IPS DF 6.9 (cell line): ENCODE measurements around the gene PARD6A.
A peak's percentile ranks its signal among the peaks of the same experiment; 100 is the strongest.

Experiments
- DNase-seq: peaks from one replicate; pipeline ENCODE4 v3.0.0-alpha.2; 2013; ENCODE audit warnings: low read depth, low spot score
- H3K27ac ChIP-seq: one replicate; pipeline ENCODE4 v1.5.1; 2013; ENCODE audit warnings: low read length, control low read depth
- H3K27me3 ChIP-seq: 2 replicates; pipeline ENCODE4 v1.6.1; 2013; ENCODE audit warnings: mild to moderate bottlenecking, low read length; ENCODE audit not compliant: control insufficient read depth, insufficient read depth
- H3K36me3 ChIP-seq: 2 replicates; pipeline ENCODE4 v1.6.1; 2013; ENCODE audit warnings: low read length; ENCODE audit not compliant: control insufficient read depth, insufficient read depth
- H3K4me1 ChIP-seq: 2 replicates; pipeline ENCODE4 v1.6.1; 2013; ENCODE audit warnings: low read length; ENCODE audit not compliant: control insufficient read depth, insufficient read depth
- H3K4me3 ChIP-seq: 2 replicates; pipeline ENCODE4 v1.5.1; 2013; ENCODE audit warnings: mild to moderate bottlenecking, low read length
- H3K9me3 ChIP-seq: 2 replicates; pipeline ENCODE4 v1.6.1; 2013; ENCODE audit warnings: low read length, inconsistent platforms; ENCODE audit not compliant: control insufficient read depth, insufficient read depth
- WGBS: extraction: QIAGEN DNeasy Blood & Tissue Kit; methylation state at CpG from one replicate; pipeline ENCODE4 v1.1.7; 2013; ENCODE audit warnings: mixed read lengths, missing lambda C conversion rate; ENCODE audit not compliant: insufficient read length, insufficient coverage; 5-methylcytosine and 5-hydroxymethylcytosine counted together

PARD6A gene

DNA sequence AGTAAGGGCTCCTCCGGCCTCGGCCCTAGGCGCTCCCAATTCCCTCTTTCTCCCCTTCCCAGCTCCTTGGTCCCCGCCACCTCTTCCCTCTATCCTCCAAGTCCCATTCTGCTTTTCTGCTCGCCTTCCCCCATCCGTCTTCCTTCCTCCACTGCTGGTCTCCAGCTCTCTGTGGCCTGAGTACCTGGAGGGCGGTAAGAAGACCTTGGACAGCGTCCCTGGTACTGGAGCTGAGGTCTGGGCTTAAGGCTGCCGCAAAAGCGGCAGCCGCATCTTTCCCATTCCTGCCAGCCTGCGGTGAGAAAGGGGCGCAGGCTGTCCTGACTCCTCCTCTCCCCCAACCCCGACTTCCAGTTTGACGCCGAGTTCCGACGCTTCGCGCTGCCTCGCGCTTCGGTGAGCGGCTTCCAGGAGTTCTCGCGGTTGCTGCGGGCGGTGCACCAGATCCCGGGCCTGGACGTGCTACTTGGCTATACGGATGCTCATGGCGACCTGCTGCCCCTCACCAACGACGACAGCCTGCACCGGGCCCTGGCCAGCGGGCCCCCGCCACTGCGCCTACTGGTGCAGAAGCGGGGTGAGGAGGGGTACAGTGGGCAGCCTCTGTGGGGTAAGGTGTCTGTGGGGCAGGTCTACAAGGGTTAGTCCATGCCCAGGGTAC lies 471 bp downstream of the PARD6A start:
- peaks cover 7% of the 10 kb centered on the region for H3K4me1 ChIP-seq
- no peaks in the 10 kb centered on the region for H3K27me3 ChIP-seq
- H3K9me3 ChIP-seq = no peaks in the 10 kb centered on the region
- peaks cover 6% of the 10 kb centered on the region; the same call in 1 of the 2 replicates for H3K36me3 ChIP-seq
- H3K27ac ChIP-seq = no peak overlapping the region
- peak overlapping the region; percentile 92; the same call in 1 of the 2 replicates for H3K4me3 ChIP-seq
- no CpG with 5 or more reads among the region's 39 CpGs for WGBS
- no peak for DNase-seq

- H3K4me1 ChIP-seq = peaks cover 7% of the 10 kb centered on the region
- H3K9me3 ChIP-seq = no peaks in the 10 kb centered on the region
- WGBS = no CpG with 5 or more reads among the region's 34 CpGs
- DNase-seq = no peak
- H3K27ac ChIP-seq = no peak overlapping the region
- no peak overlapping the region for H3K4me3 ChIP-seq
- H3K36me3 ChIP-seq = peaks cover 6% of the 10 kb centered on the region; the same call in 1 of the 2 replicates
- H3K27me3 ChIP-seq = no peaks in the 10 kb centered on the region
Observed at GRCh38 chr16:67661886-67662652, 1.3 kb downstream of the PARD6A start.

DNA sequence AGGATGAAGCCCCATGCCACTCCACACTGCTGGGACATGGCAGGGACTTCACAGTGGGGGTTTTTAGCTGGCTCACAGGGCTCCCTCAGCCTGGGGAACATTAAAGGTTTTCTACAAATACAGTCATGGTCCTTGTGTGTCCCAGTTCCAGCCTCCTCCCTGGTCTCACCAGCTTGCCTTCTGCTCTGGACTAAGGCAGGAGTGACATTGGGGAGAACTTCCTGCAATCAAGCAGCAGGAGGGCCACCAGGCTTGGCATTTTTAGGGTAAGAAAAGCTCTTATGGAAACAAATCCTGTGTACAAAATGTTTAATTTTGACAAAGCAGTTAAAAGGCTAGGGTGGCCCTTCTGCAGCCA lies 1.9 kb downstream of the PARD6A start:
- peaks cover 9% of the 10 kb centered on the region for H3K4me1 ChIP-seq

DNA sequence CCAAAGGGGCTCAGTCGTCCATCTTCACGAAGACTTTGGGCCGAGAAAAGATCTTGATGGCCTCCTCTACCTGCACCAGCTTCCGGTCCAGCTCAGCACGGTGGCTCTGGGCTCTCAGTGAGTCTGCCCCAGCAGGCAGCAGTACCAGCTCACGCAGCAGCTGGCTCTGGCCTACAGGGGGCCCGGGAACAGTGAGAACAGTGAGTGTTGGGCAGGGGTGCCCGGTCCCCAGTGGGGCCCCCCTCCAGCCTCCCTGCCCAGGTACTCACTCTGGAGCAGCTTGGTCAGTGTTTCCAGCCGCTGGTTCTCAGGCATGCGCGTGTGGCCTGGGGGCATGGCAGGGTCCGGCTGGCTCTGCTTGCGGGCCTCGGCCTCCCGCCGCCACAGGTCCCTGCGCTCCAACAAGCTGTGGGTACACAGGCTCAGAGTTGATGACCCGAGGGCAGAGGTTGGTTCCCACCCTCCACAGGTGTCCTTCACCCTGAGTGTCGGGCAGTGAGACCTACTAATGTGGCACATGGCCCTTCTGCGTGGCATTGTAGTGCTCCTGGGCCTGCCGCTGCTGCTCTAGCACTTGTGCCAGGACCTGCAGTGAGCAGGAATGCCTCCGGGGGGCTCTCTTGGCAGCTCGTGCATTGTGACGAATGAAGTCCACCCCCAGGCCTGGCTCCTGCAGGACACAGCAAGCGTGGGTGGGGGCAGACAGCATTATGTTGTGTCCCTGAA lies 2.6 kb downstream of the PARD6A start:
- Histone ChIP-seq H3K27me3 (no peaks in the 10 kb centered on the region), H3K36me3 (peaks cover 1% of the 10 kb centered on the region; the same call in 1 of the 2 replicates), H3K4me3 (no peak overlapping the region), H3K27ac (no peak overlapping the region), H3K9me3 (no peaks in the 10 kb centered on the region), H3K4me1 (peaks cover 9% of the 10 kb centered on the region)
- DNase-seq = no peak
- WGBS = no CpG with 5 or more reads among the region's 25 CpGs

More for the DNA sequence above, 1.9 kb downstream of the PARD6A start:
- no peaks in the 10 kb centered on the region for H3K9me3 ChIP-seq
- peaks cover 6% of the 10 kb centered on the region; the same call in 1 of the 2 replicates for H3K36me3 ChIP-seq
- H3K27me3 ChIP-seq = no peaks in the 10 kb centered on the region
- H3K4me3 ChIP-seq = no peak overlapping the region
- DNase-seq = no peak
- H3K27ac ChIP-seq = no peak overlapping the region

DNA sequence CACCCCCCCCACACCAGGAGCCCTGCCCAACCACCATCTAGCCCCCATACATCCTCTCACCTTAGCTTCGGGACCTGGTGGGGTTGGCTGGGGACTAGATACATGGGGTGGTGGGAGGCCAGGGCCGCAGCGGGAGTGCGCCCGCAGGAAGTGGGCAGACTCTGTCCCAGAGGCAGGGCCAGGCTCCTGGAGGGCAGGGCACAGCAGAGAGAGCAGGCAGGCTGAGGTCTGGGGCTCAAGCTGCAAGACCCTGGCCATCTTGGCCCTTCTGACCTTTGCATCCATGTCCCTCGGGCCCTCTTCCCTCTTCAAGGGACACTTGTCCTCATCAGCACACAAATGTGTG lies 3.1 kb downstream of the PARD6A start:
- no peak for DNase-seq
- Histone ChIP-seq H3K9me3 (no peaks in the 10 kb centered on the region), H3K27ac (no peak overlapping the region), H3K4me3 (no peak overlapping the region), H3K27me3 (no peaks in the 10 kb centered on the region), H3K4me1 (peaks cover 7% of the 10 kb centered on the region), H3K36me3 (no peaks in the 10 kb centered on the region)
- WGBS = no CpG with 5 or more reads among the region's 6 CpGs

GRCh38 chr16:67664258-67664657 lies 3.5 kb downstream of the PARD6A start:
- no CpG with 5 or more reads among the region's 4 CpGs for WGBS
- Histone ChIP-seq H3K4me1 (peaks cover 4% of the 10 kb centered on the region), H3K36me3 (no peaks in the 10 kb centered on the region), H3K27ac (no peak overlapping the region), H3K4me3 (no peak overlapping the region), H3K9me3 (no peaks in the 10 kb centered on the region), H3K27me3 (no peaks in the 10 kb centered on the region)
- no peak for DNase-seq

GRCh38 chr16:67664871-67665270 lies 4.1 kb downstream of the PARD6A start:
- Histone ChIP-seq H3K27ac (no peak overlapping the region), H3K4me1 (peaks cover 4% of the 10 kb centered on the region; the same call in 1 of the 2 replicates), H3K27me3 (no peaks in the 10 kb centered on the region), H3K4me3 (no peak overlapping the region), H3K9me3 (no peaks in the 10 kb centered on the region), H3K36me3 (no peaks in the 10 kb centered on the region)
- no CpG with 5 or more reads among the region's 7 CpGs for WGBS
- DNase-seq = no peak

- no peak for DNase-seq
- Histone ChIP-seq H3K4me1 (peaks cover 4% of the 10 kb centered on the region; the same call in 1 of the 2 replicates), H3K36me3 (no peaks in the 10 kb centered on the region), H3K27me3 (no peaks in the 10 kb centered on the region), H3K4me3 (no peak overlapping the region; the same call in 1 of the 2 replicates), H3K27ac (no peak overlapping the region), H3K9me3 (no peaks in the 10 kb centered on the region)
- no CpG with 5 or more reads among the region's 5 CpGs for WGBS
Observed at GRCh38 chr16:67665598-67665997, 4.8 kb downstream of the PARD6A start.

GRCh38 chr16:67666032-67666551 lies 5.3 kb downstream of the PARD6A start:
- H3K4me3 ChIP-seq = peak overlapping the region; percentile 73; the same call in 1 of the 2 replicates
- no peak overlapping the region for H3K27ac ChIP-seq
- no peaks in the 10 kb centered on the region for H3K36me3 ChIP-seq
- no CpG with 5 or more reads among the region's 46 CpGs for WGBS
- no peaks in the 10 kb centered on the region for H3K27me3 ChIP-seq
- peaks cover 4% of the 10 kb centered on the region; the same call in 1 of the 2 replicates for H3K4me1 ChIP-seq
- no peak for DNase-seq
- H3K9me3 ChIP-seq = no peaks in the 10 kb centered on the region
